GM13977 (cell line): ENCODE data around the gene NUCB1.
"Not testable (repeated sequence)": the region's sequence is repeated elsewhere in the genome, so short reads cannot be mapped to it uniquely, and the experiment has no call there.

Experiments
- DNase-seq: peaks from one replicate; pipeline ENCODE4 v3.0.0; 2012; ENCODE audit warnings: low spot score
- in situ Hi-C: fragments of 300-500 bp; cut with MboI; formaldehyde crosslinking; loops from one replicate; pipeline ENCODE4 v1.12.0; 2022; ENCODE audit warnings: low sequenced_read_pairs, low pct_unique_long_range_greater_than_20kb, mixed read lengths, inconsistent platforms; ENCODE audit not compliant: unreplicated experiment
- TF ChIP-seq, protein P1 (sequence below): IDR thresholded peaks from 2 replicates; pipeline ENCODE4 v1.5.1; 2012; ENCODE audit warnings: mild to moderate bottlenecking, control low read depth; ENCODE audit not compliant: insufficient read depth; ENCODE audit errors: extremely low read depth, missing control alignments

NUCB1 gene

DNA sequence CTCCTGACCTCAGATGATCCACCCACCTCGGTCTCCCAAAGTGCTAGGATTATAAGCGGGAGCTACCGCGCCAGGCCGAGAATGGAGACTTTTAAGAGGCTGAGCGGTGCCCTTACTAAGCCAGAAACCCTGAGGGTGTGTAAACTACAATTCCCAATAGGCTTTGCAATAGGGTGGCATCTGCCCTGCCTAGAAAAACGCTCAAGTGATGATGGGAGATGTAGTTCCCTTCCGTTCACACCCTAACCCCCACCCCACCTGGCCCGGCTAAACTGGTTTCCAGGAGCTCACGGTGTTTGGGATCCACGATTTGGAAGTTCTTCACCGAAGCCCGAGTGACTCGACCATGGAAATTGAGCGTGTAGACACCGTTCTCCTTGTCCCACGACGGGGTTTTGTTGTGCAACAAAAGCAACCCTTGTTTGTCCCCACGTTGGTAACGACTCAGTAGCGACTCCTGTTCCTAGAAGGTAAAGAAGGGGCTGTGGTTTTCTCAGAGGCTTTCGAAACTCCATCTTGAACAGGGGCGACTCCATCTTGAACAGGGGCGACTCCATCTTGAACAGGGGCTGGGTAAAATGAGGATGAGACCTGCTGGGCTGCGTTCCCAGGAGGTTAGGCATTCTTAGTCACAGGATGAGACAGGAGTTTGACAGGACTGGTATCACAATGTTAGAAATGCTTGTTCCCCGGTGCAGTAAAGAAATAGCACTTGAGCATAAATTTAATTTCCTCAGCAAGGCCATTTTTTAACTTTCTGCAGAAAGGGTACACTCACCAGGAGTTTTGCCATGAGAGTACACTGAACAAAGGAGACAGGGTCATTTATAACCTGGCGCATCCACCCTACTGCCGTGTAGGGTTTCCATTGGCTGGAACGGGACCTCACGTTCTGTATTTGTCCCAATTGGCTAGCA lies 18.1 kb upstream of the NUCB1 start:
- no peak for DNase-seq
- in situ Hi-C loops: no loop called here
- TF ChIP-seq, protein P1, sequence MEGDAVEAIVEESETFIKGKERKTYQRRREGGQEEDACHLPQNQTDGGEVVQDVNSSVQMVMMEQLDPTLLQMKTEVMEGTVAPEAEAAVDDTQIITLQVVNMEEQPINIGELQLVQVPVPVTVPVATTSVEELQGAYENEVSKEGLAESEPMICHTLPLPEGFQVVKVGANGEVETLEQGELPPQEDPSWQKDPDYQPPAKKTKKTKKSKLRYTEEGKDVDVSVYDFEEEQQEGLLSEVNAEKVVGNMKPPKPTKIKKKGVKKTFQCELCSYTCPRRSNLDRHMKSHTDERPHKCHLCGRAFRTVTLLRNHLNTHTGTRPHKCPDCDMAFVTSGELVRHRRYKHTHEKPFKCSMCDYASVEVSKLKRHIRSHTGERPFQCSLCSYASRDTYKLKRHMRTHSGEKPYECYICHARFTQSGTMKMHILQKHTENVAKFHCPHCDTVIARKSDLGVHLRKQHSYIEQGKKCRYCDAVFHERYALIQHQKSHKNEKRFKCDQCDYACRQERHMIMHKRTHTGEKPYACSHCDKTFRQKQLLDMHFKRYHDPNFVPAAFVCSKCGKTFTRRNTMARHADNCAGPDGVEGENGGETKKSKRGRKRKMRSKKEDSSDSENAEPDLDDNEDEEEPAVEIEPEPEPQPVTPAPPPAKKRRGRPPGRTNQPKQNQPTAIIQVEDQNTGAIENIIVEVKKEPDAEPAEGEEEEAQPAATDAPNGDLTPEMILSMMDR: no peak

DNA sequence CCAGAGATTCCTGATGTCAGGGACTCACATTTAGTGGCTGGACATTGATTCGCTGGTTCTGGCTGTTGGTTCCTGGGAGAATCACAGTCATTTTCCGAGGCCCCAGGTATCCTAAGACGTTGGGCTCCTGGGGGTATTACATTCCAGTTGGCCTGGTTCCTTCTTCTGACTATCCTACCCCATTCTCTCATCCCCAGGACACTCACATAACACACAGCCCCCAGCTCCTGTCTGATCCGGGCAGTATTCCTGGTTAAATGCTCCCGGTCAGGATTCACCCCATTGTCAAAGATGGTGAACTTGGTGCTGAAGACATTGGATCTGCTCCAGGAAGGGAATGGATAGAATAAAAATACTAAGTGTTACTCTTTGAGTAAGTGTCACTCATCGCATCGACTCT lies 16.4 kb upstream of the NUCB1 start:
- no peak for DNase-seq
- in situ Hi-C loops: no loop called here
- TF ChIP-seq, protein P1: no peak

DNA sequence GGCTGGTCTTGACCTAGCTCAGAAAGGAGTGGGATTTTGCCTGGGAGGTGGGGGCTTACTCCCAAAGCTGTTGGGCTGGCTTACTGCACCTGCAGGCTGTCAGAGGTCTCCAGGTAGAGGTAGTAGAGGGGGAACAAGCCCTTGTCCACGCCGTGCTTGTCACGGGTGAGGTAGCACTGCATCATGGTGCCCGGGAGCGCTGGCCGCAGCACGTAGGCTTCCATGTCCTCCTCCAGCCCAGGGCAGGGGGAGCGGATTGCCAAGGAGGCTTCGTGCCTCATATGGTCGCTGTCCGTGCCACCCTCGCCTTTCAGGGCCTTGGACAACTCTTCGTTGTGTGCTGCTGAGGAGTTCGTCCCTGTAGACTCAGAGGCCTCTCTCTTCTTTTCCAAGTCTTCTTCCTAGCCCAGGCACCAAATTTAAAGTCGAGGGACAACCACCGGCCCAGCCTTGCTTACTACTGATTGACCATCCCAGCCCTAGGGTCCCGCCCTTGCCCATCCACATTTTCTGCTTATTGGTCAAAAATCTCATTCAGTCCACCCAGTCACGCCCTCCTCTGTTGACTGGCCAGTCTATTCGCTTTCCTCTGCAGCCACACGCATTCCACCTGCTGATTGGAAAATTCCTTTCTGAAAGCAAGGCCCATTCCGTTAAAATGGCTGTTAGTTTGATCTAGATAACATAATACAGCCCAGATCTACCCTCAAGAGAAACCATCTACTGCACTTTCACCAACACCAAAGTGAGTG lies 12.1 kb upstream of the NUCB1 start:
- no peak for DNase-seq
- in situ Hi-C loops: no loop called here
- TF ChIP-seq, protein P1: no peak

DNA sequence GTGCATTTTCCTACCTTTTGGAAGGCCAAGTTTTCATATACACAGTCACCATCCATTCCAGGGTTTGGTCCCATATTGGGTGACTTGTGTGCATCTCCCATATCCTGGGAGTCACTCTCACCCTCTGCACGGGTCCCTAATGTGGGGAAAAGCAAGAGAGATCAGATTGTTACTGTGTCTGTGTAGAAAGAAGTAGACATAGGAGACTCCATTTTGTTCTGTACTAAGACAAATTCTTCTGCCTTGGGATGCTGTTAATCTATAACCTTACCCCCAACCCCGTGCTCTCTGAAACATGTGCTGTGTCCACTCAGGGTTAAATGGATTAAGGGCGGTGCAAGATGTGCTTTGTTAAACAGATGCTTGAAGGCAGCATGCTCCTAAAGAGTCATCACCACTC lies 10.6 kb upstream of the NUCB1 start:
- in situ Hi-C loops, DNase-seq: not testable (repeated sequence)

DNA sequence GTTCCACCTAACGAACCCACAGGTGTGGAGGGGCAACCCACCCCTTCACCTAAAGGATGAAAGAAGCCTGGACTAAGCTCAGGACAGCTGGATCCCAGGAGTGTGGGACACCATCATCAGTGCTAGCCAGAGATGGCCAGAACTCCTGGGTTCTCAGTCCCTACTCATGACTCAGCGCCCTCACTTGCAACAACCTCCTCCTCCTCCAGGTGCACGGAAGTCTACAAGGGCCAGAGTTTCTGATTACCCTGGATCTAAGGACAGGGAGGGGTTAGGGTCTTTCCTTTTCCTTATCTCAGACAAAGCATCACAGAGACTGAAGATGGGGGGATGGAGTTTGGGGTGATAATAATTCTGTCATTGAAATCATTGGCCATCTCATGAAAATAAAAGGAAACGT lies 9.6 kb upstream of the NUCB1 start:
- TF ChIP-seq, protein P1: no peak
- in situ Hi-C loops: no loop called here
- no peak for DNase-seq

DNA sequence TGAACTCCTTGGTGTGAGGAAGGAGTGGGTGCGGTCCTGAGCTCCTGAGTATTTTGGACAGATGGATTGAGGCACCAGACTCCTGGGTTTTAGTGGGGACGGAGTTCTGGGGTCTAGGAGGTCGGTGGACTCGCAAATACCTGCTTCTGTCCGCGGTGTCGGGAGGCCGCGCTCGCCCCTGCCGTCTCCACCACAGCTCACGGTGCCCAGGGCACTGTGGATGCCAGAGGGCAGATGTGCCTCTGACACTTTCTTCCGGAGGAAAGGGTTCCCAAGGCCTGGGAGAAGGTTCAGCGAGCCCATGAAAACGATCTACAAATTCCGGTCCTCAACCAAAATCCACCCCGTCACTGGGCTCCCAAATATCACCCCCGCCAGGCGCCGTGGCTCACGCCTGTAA lies 4.9 kb upstream of the NUCB1 start:
- in situ Hi-C loops: no loop called here
- TF ChIP-seq, protein P1: no peak
- DNase-seq: no peak

DNA sequence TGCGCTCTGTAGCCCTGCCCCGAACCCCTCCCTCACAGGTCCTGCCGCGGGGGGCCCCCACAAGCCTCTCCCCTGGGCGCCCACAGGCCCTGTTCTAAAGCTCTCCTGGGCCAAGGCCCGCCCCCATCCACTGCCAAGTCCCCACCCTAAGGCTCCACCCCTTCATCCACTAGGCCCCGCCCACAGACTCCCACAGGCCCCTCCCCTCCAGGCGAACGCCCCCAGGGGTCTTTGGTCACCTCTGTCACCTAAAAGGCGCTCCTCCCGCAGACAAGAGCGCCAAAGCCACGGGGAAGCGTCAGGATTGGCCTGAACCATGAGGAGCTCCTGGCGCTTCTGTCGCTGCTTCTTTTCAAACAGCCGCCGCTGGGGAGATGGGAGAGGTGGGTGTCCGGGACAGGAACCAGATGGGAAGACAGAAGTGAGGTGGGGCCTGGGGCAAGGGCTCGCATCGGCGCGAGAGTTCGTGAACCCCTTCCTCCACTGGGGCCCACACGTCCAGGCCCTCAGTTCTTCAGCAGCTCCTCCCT lies 3.9 kb upstream of the NUCB1 start:
- DNase-seq: peak; percentile 79
- in situ Hi-C loops: no loop called here
- TF ChIP-seq, protein P1: no peak
